Measurements from ENCODE around the gene SPECC1L.

The SPECC1L gene

GRCh38 chr22:24413736-24414385 is 143.2 kb downstream of the SPECC1L start:
- TF ChIP-seq CTCF (IDR thresholded peaks at IDR 0.05; ENCODE audit: low read depth, low read length) = no peak
- DNase-seq (ENCODE audit: extremely low read depth, low read depth) = no peak

- no peak for TF ChIP-seq CTCF (IDR thresholded peaks at IDR 0.05; ENCODE audit: low read depth, low read length)
- no peak for DNase-seq (ENCODE audit: extremely low read depth, low read depth)
These were observed 143.9 kb downstream of the SPECC1L start for GRCh38 chr22:24414523-24414922.

GRCh38 chr22:24414984-24415945 is 144.6 kb downstream of the SPECC1L start:
- TF ChIP-seq CTCF (IDR thresholded peaks at IDR 0.05; ENCODE audit: low read depth, low read length) = no peak
- DNase-seq (ENCODE audit: extremely low read depth, low read depth) = no peak

- no peak for TF ChIP-seq CTCF (IDR thresholded peaks at IDR 0.05; ENCODE audit: low read depth, low read length)
- DNase-seq (ENCODE audit: extremely low read depth, low read depth) = no peak
These were observed 145.5 kb downstream of the SPECC1L start for GRCh38 chr22:24416095-24416494.

- no peak for DNase-seq (ENCODE audit: extremely low read depth, low read depth)
These were observed 146.0 kb downstream of the SPECC1L start for GRCh38 chr22:24416611-24417010.

GRCh38 chr22:24417200-24417599 is 146.6 kb downstream of the SPECC1L start:
- no peak for TF ChIP-seq CTCF (IDR thresholded peaks at IDR 0.05; ENCODE audit: low read depth, low read length)

More at GRCh38 chr22:24416611-24417010, 146.0 kb downstream of the SPECC1L start:
- no peak for TF ChIP-seq CTCF (IDR thresholded peaks at IDR 0.05; ENCODE audit: low read depth, low read length)

More at GRCh38 chr22:24417200-24417599, 146.6 kb downstream of the SPECC1L start:
- DNase-seq (ENCODE audit: extremely low read depth, low read depth) = no peak
